ENCODE results near the gene FSD1L. TPM values are rescaled to one million over a fixed set of nuclear protein-coding genes. Genes with fewer than 3 reads are reported as not detected.

The FSD1L gene
- total and polyA plus RNA-seq, 2 donors (not counting 1 experiment from before 2014, with no cell fraction given): 0.70 to 15.2 TPM

DNA sequence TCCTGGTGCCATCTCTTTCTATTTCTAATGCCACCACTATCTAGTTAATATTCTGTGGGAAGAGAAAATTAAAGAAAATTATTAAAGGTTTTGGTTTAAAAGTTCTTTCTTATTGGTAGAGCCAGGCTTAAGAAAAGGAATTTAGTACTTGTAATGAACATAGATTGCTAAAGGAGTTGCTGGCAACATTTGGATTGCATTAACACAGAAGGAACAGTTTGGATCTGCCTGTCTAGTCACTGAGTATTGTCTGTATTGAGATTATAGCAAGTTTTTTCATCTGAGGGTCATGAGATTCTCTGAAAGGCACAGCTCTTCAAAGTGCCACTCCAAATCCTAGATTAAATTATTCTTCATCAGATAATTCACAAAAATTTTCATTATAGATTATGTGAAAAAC is 32.0 kb downstream of the FSD1L start:
- TF ChIP-seq CTCF (IDR thresholded peaks at IDR 0.05) (no peak), EZH2 (IDR thresholded peaks at IDR 0.05; ENCODE audit: borderline replicate concordance, insufficient read depth, low read depth, low read length, poor library complexity, severe bottlenecking) (no peak)
- peaks cover 5% of the 10 kb centered on the region for H3K4me1 Mint-ChIP-seq
- CTCF ChIA-PET: no interaction called here
- H3K27me3 Mint-ChIP-seq: no peaks in the 10 kb centered on the region
- DNase-seq: no peak
- H3K9ac ChIP-seq (ENCODE audit: low read length): no peak overlapping the region
- intact Hi-C loops (cut with micrococcal nuclease): no loop called here
- no peak overlapping the region for H3K4me3 ChIP-seq (ENCODE audit: control extremely low read depth in 1 of 5, extremely low read depth in 1 of 5, insufficient read depth in 1 of 5, low read depth in 2 of 5, low read length in 4 of 5)
- H3K4me3 Mint-ChIP-seq: no peak overlapping the region
- H3K9me3 ChIP-seq (ENCODE audit: control extremely low read depth in 1 of 3, control insufficient read depth in 2 of 3, insufficient read depth in 1 of 3, low read length in 2 of 3): no peaks in the 10 kb centered on the region
- no peaks in the 10 kb centered on the region for H3K9me3 Mint-ChIP-seq (ENCODE audit: insufficient read depth)
- H3K27ac ChIP-seq (ENCODE audit: low read length in 2 of 2): no peak overlapping the region
- H3K4me1 ChIP-seq (ENCODE audit: control insufficient read depth in 2 of 2, insufficient read depth in 2 of 2, low read length in 2 of 2): peaks cover 0 to 3% of the 10 kb centered on the region in 2 donors
- POLR2A ChIA-PET: no interaction called here
- H3K79me2 ChIP-seq (ENCODE audit: control insufficient read depth, insufficient read depth, low read length): no peaks in the 10 kb centered on the region
- H4K20me1 ChIP-seq (ENCODE audit: control insufficient read depth, insufficient read depth, low read length, poor library complexity, severe bottlenecking): no peaks in the 10 kb centered on the region
- H3K27me3 ChIP-seq (replicated peaks in 1 of 4; ENCODE audit: control extremely low read depth in 1 of 4, control insufficient read depth in 3 of 4, insufficient read depth in 4 of 4, low read length in 3 of 4): no peaks in the 10 kb centered on the region
- no peak overlapping the region for H3K4me2 ChIP-seq (replicated peaks; ENCODE audit: low read depth, low read length, poor library complexity, severe bottlenecking)
- no peaks in the 10 kb centered on the region for H3K36me3 ChIP-seq (replicated peaks in 1 of 2; ENCODE audit: control extremely low read depth in 1 of 2, control insufficient read depth in 1 of 2, extremely low read depth in 1 of 2, insufficient read depth in 2 of 2, low read length in 1 of 2)
- no peak overlapping the region for H2AFZ ChIP-seq (ENCODE audit: insufficient read depth, low read depth, low read length, poor library complexity, severe bottlenecking)
- no peak for ATAC-seq (ENCODE audit: low read depth)
- no peak overlapping the region for H3K27ac Mint-ChIP-seq

DNA sequence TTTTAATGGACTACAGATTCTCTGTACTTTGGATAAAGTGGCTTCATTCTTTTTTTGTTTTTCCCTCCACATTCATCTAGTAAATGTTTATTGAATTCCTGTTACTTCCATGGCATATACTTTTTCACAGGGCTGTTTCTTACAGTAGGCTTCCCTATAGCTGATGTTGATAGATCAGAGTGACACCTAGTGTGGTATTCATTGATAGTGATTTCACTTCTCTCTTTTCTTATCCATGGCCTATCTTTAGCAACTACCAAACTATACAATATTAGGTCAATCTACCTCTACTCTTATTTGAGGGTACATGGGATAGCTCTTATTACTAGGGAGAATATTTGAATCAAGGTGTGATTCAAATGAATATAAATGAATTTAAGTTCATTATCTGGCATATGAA is 35.8 kb downstream of the FSD1L start:
- H4K20me1 ChIP-seq (ENCODE audit: control insufficient read depth, insufficient read depth, low read length, poor library complexity, severe bottlenecking): no peaks in the 10 kb centered on the region
- CTCF ChIA-PET: interaction anchor here (0.8 kb wide), 1 partner anchor 17 kb away, joined by 3 read pairs; no protein-coding TSS in a partner anchor
- intact Hi-C loops (cut with micrococcal nuclease): no loop called here

More for the DNA sequence above, 35.8 kb downstream of the FSD1L start:
- Mint-ChIP-seq H3K4me1 (peaks cover 5% of the 10 kb centered on the region), H3K9me3 (ENCODE audit: insufficient read depth) (no peaks in the 10 kb centered on the region), H3K4me3 (no peak overlapping the region), H3K27me3 (no peaks in the 10 kb centered on the region), H3K27ac (no peak overlapping the region)
- Histone ChIP-seq H2AFZ (ENCODE audit: insufficient read depth, low read depth, low read length, poor library complexity, severe bottlenecking) (no peak overlapping the region), H3K4me2 (replicated peaks; ENCODE audit: low read depth, low read length, poor library complexity, severe bottlenecking) (no peak overlapping the region), H3K4me1 (ENCODE audit: control insufficient read depth in 2 of 2, insufficient read depth in 2 of 2, low read length in 2 of 2) (peaks cover 0 to 3% of the 10 kb centered on the region in 2 donors), H3K9me3 (ENCODE audit: control extremely low read depth in 1 of 3, control insufficient read depth in 2 of 3, insufficient read depth in 1 of 3, low read length in 2 of 3) (no peaks in the 10 kb centered on the region), H3K27me3 (replicated peaks in 1 of 4; ENCODE audit: control extremely low read depth in 1 of 4, control insufficient read depth in 3 of 4, insufficient read depth in 4 of 4, low read length in 3 of 4) (no peaks in the 10 kb centered on the region), H3K79me2 (ENCODE audit: control insufficient read depth, insufficient read depth, low read length) (no peaks in the 10 kb centered on the region), H3K27ac (ENCODE audit: low read length in 2 of 2) (no peak overlapping the region), H3K4me3 (ENCODE audit: control extremely low read depth in 1 of 5, extremely low read depth in 1 of 5, insufficient read depth in 1 of 5, low read depth in 2 of 5, low read length in 4 of 5) (no peak overlapping the region), H3K36me3 (replicated peaks in 1 of 2; ENCODE audit: control extremely low read depth in 1 of 2, control insufficient read depth in 1 of 2, extremely low read depth in 1 of 2, insufficient read depth in 2 of 2, low read length in 1 of 2) (no peaks in the 10 kb centered on the region), H3K9ac (ENCODE audit: low read length) (no peak overlapping the region)
- no peak for DNase-seq
- ATAC-seq (ENCODE audit: low read depth): no peak
- TF ChIP-seq CTCF (IDR thresholded peaks at IDR 0.05) (no peak), EZH2 (IDR thresholded peaks at IDR 0.05; ENCODE audit: borderline replicate concordance, insufficient read depth, low read depth, low read length, poor library complexity, severe bottlenecking) (no peak)
- POLR2A ChIA-PET: no interaction called here
